Neural crest cell (in vitro differentiated cells): ENCODE measurements around the gene GSKIP. TPM values are rescaled to one million over a fixed set of nuclear protein-coding genes. Genes with fewer than 3 reads are reported as not detected.

ENCODE experiments used
- DNase-seq: peaks from one replicate; pipeline ENCODE4 v3.0.0; 2021; ENCODE audit warnings: low read depth, mixed read lengths, low spot score
- H3K27ac Mint-ChIP-seq: one replicate; pipeline ENCODE4 v1.8.0; 2021; ENCODE audit warnings: mild to moderate bottlenecking, mixed read lengths; ENCODE audit not compliant: unreplicated experiment
- H3K27me3 Mint-ChIP-seq: 2 replicates; pipeline ENCODE4 v1.8.0; 2021; ENCODE audit warnings: low read depth, mild to moderate bottlenecking, mixed read lengths
- H3K36me3 Mint-ChIP-seq: 2 replicates; pipeline ENCODE4 v1.8.0; 2021; ENCODE audit warnings: low read depth, mild to moderate bottlenecking, mixed read lengths
- H3K4me1 Mint-ChIP-seq: 2 replicates; pipeline ENCODE4 v1.8.0; 2021; ENCODE audit warnings: mixed read lengths
- H3K4me3 Mint-ChIP-seq: one replicate; pipeline ENCODE4 v1.8.0; 2021; ENCODE audit warnings: mild to moderate bottlenecking, mixed read lengths
- H3K9me3 Mint-ChIP-seq: 2 replicates; pipeline ENCODE4 v1.8.0; 2021; ENCODE audit warnings: mixed read lengths
- CTCF ChIP-seq: fragments of 200-600 bp; sonication (generic); conservative IDR thresholded peaks from 2 replicates; pipeline ENCODE4 v1.5.0; 2021; ENCODE audit warnings: antibody characterized with exemption, mild to moderate bottlenecking
- long read RNA-seq: library from polyadenylated mRNA; unstranded; transcript quantifications from one replicate; pipeline ENCODE4 v2.0.0, GENCODE V29; 2020
- total RNA-seq: library from RNA; stranded (reverse); gene quantifications from 2 replicates; pipeline ENCODE4 v1.2.1, GENCODE V29; 2021

GSKIP gene
- total RNA-seq = 21.3 and 29.4 TPM in 2 replicates
- long read RNA-seq, transcript GSKIP-201 (3 exons, 2,140 nt) = minor isoform, 5 of 108 reads
- long read RNA-seq, transcript GSKIP-205 (4 exons, 2,218 nt) = major isoform, 95 of 108 reads
- long read RNA-seq, partial matches to known transcripts = 4 of 108 reads
- long read RNA-seq, other reads (novel, unspliced or antisense) = 3 of 108 reads

- H3K4me3 Mint-ChIP-seq = peak within 1 kb of the TSS; percentile 97
- H3K4me1 Mint-ChIP-seq = peaks cover 55% of the 10 kb centered on the region
- H3K27ac Mint-ChIP-seq = peak within 1 kb of the TSS; percentile 67
- no peaks in the 10 kb centered on the region for H3K27me3 Mint-ChIP-seq
- peak; percentile 97 for DNase-seq
- no peaks in the 10 kb centered on the region for H3K36me3 Mint-ChIP-seq
- no peak for TF ChIP-seq CTCF
- H3K9me3 Mint-ChIP-seq = no peaks in the 10 kb centered on the region
Measured at GRCh38 chr14:96362965-96363750, at the start of gene GSKIP, which contains the start of gene ATG2B. GSKIP (plus strand) TSS chr14:96363526; CDS start chr14:96382248, 18,722 bp downstream. ATG2B (minus strand) TSS chr14:96363341; CDS start chr14:96362976, 365 bp downstream.

DNA sequence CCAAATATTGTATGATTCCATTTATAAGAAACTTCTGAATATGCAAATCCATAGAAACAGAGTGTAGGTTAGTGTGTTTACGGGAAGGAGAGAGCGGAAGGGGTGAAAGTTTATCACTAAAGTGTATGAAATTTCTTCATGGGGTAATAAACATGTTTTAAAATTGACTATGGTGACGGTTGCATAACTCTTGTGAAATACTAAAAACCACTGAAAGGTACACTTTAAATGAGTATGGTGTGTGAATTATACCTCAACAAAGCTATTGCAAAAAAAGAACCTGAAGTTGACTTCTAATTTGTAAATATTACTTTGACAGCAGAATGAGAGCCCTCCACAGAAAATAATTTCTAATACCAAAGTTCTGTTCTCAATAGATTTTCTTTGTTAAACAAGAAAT lies 47.2 kb upstream of the GSKIP start:
- TF ChIP-seq CTCF = no peak
- H3K4me3 Mint-ChIP-seq = no peak overlapping the region
- H3K4me1 Mint-ChIP-seq = no peaks in the 10 kb centered on the region
- H3K27ac Mint-ChIP-seq = no peak overlapping the region
- peaks cover 14% of the 10 kb centered on the region for H3K36me3 Mint-ChIP-seq
- H3K9me3 Mint-ChIP-seq = no peaks in the 10 kb centered on the region
- no peaks in the 10 kb centered on the region for H3K27me3 Mint-ChIP-seq
- no peak for DNase-seq

GRCh38 chr14:96318836-96319235 lies 44.5 kb upstream of the GSKIP start:
- TF ChIP-seq CTCF = no peak
- H3K27me3 Mint-ChIP-seq = no peaks in the 10 kb centered on the region
- DNase-seq = no peak
- no peak overlapping the region for H3K4me3 Mint-ChIP-seq
- H3K36me3 Mint-ChIP-seq = peaks cover 11% of the 10 kb centered on the region
- no peaks in the 10 kb centered on the region for H3K9me3 Mint-ChIP-seq
- H3K27ac Mint-ChIP-seq = no peak overlapping the region
- H3K4me1 Mint-ChIP-seq = no peaks in the 10 kb centered on the region

DNA sequence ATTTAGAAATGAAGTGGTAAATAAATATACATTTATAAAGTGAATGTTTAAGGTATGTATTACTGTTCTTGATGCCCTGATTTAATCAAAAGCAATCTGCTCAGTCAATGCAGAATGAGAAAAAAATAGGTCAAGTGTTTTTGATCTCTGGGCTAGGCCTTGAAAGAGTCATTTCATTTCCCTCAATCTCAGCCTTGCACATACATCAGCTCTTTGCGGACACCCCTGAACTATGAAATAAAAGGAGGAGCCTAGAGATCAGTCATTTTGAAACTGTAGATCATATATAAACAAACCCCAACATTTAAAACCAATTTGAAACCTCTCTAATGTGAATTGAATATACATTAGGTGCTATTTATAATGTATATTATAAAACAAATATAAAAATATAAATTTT lies 42.7 kb upstream of the GSKIP start:
- peaks cover 10% of the 10 kb centered on the region for H3K36me3 Mint-ChIP-seq
- H3K4me3 Mint-ChIP-seq = no peak overlapping the region
- TF ChIP-seq CTCF = no peak
- no peaks in the 10 kb centered on the region for H3K4me1 Mint-ChIP-seq
- no peaks in the 10 kb centered on the region for H3K27me3 Mint-ChIP-seq
- no peaks in the 10 kb centered on the region for H3K9me3 Mint-ChIP-seq
- H3K27ac Mint-ChIP-seq = no peak overlapping the region
- DNase-seq = no peak

- Mint-ChIP-seq H3K4me3 (no peak overlapping the region), H3K4me1 (no peaks in the 10 kb centered on the region), H3K27me3 (no peaks in the 10 kb centered on the region), H3K36me3 (no peaks in the 10 kb centered on the region), H3K27ac (no peak overlapping the region), H3K9me3 (no peaks in the 10 kb centered on the region)
- DNase-seq = no peak
- no peak for TF ChIP-seq CTCF
Measured at GRCh38 chr14:96324219-96324618, 39.1 kb upstream of the GSKIP start.
